ENCODE data around the gene SUOX.
"Not testable (repeated sequence)": the region's sequence is repeated elsewhere in the genome, so short reads cannot be mapped to it uniquely, and the experiment has no call there.

The SUOX gene

DNA sequence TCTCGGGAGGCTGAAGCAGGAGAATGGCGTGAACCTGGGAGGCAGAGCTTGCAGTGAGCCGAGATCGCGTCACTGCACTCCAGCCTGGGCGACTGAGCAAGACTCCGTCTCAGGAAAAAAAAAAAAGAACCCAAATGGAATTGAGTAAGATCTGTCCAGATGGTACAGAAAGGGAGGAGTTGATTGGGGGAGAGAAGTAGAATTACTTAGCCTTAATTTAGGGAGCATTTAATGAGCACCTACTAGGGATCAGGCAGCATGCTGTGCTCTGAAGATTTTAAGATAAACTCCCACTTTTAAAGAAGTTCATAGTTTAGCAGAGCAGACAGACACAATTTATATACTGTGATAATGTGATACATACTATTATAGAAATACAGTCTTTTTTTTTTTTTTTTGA, 18.7 kb upstream of the SUOX start:
- DNase-seq (ENCODE audit: extremely low spot score), result no peak
- ChIA-PET CTCF (no interaction called here), POLR2A (interaction anchor here (1.2 kb wide), 1 partner anchor 19 kb away, joined by 3 read pairs; the partner anchor contains the start of gene SUOX)
- no peak for TF ChIP-seq TARDBP (IDR thresholded peaks at IDR 0.05)
- no peak for TF ChIP-seq ZNF384 (IDR thresholded peaks at IDR 0.05)
- TF ChIP-seq FOXA1 (IDR thresholded peaks at IDR 0.05), result no peak
- no peak for TF ChIP-seq SP1 (IDR thresholded peaks at IDR 0.05)
- TF ChIP-seq SUZ12 (IDR thresholded peaks at IDR 0.05), result no peak
- TF ChIP-seq, protein P1, sequence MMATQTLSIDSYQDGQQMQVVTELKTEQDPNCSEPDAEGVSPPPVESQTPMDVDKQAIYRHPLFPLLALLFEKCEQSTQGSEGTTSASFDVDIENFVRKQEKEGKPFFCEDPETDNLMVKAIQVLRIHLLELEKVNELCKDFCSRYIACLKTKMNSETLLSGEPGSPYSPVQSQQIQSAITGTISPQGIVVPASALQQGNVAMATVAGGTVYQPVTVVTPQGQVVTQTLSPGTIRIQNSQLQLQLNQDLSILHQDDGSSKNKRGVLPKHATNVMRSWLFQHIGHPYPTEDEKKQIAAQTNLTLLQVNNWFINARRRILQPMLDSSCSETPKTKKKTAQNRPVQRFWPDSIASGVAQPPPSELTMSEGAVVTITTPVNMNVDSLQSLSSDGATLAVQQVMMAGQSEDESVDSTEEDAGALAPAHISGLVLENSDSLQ (IDR thresholded peaks at IDR 0.05), result no peak

DNA sequence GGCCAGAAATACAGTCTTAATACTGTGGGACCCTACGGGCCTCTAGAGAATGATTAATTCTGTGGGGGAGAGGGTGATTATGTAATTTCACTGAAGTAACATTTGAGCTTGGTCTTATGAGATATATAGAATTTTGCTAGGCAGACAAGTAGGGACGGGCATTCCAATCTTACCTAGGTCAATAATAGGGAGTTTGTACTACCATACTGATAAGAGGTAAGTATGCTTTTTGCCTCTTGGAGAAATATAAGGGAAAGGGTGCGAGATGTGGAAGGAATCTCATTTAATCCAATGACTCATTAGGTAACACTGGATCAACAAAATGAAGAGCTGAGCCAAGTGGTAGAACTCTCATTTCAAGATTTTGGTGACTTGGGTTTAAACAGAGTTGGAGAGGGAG, 18.0 kb upstream of the SUOX start:
- ChIA-PET POLR2A (interaction anchor here (1.2 kb wide), 1 partner anchor 18 kb away, joined by 3 read pairs; the partner anchor contains the start of gene SUOX), CTCF (no interaction called here)
- no peak for DNase-seq (ENCODE audit: extremely low spot score)
- TF ChIP-seq, protein P1 (IDR thresholded peaks at IDR 0.05), result no peak
- TF ChIP-seq L3MBTL2 (conservative IDR thresholded peaks at IDR 0.05) (no peak), NFRKB (IDR thresholded peaks at IDR 0.05) (no peak), LEF1 (IDR thresholded peaks at IDR 0.05; ENCODE audit: borderline replicate concordance) (no peak), SP1 (IDR thresholded peaks at IDR 0.05) (no peak), FOXA1 (IDR thresholded peaks at IDR 0.05) (no peak), ZNF384 (IDR thresholded peaks at IDR 0.05) (no peak), FOXM1 (IDR thresholded peaks at IDR 0.05; ENCODE audit: borderline replicate concordance) (no peak)

DNA sequence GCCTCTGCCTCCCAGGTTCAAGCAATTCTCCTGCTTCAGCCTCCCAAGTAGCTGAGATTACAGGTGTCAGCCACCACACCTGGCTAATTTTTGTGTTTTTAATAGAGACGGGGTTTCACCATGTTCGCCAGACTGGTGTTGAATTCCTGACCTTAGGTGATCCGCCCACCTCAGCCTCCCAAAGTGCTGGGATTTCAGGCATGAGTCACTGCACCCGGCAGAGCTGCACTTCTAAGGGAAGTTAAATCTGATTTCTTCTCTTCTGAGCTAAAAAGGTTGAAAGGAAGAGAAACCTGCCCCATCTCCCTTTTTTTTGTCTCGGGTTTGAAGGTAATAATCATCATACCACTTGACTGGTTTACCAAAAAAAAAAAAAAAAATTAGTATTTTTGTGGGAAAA, 15.2 kb upstream of the SUOX start:
- POLR2A ChIA-PET, result interaction anchor here (2.0 kb wide), 1 partner anchor 8 kb away, joined by 11 read pairs; the partner anchor contains the start of gene RAB5B
- CTCF ChIA-PET, result interaction anchor here (1.1 kb wide), 1 partner anchor 14 kb away, joined by 4 read pairs; no protein-coding TSS in a partner anchor
- DNase-seq (ENCODE audit: extremely low spot score), result not testable (repeated sequence)

DNA sequence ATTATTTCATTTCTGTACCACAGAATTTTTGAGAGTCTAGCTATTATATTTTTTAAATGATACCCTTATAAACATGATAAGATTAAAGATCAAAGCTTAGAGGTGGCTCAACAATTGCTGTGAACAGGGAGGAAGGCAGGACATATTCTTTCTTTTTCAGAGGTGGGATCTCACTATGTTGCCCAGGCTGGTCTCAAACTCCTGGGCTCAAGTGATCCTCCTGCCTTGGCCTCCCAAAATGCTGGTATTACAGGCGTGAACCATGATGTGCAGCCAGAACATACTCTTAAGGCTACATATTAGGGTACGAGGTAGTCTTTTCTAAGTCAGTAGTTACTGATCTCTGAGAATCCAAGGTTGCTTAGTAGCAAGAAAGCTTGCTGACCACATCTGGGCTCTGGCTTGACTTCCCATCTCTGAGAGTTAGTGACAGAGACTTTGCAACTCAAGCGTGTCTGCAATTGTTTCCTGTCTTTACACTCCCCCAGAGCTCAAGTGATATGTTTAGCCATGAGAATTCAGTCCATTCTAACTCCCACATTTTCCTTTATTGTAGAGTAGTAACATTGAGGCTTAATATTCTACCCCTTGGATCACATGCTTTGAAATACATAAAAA, 14.6 kb upstream of the SUOX start:
- ChIA-PET CTCF (no interaction called here), POLR2A (interaction anchor here (0.9 to 2.0 kb wide), 2 partner anchors 8 to 14 kb away, joined by 3 to 11 read pairs; partner anchors contain the start of gene RAB5B)
- DNase-seq (ENCODE audit: extremely low spot score), result no peak

DNA sequence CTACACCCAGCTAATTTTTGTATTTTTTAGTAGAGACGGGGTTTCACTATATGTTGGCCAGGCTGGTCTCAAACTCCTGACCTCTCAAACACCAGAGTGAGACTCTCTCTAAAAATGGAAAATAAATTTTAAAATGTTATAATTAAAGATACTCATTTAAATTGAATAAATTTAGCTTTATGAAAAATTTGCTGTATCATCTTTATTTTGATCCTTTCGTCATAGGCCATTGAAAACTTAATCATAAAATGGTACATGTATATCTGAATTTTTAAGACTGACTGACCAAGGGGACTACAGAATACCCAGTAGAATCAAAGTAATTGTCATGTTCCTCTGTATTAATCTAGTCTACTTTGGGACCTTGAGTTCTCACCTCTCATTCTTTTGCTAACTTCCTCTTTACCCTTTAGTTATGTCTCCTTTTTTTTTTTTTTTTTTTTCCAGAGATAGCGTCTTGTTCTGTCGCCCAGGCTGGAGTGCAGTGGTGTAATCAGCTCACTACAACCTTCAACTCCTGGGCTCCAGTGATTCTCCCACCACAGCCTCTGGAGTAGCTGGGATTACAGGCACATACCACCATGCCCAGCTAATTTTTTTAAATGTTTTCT, 13.7 kb upstream of the SUOX start:
- CTCF ChIA-PET, result no interaction called here
- TF ChIP-seq SP1 (IDR thresholded peaks at IDR 0.05) (no peak), CTBP1 (IDR thresholded peaks at IDR 0.05; ENCODE audit: borderline replicate concordance) (no peak), ZNF384 (IDR thresholded peaks at IDR 0.05) (no peak), L3MBTL2 (conservative IDR thresholded peaks at IDR 0.05) (no peak), ARNT (IDR thresholded peaks at IDR 0.05) (no peak), TARDBP (IDR thresholded peaks at IDR 0.05) (no peak), SUZ12 (IDR thresholded peaks at IDR 0.05) (no peak), NFRKB (IDR thresholded peaks at IDR 0.05) (no peak), LEF1 (IDR thresholded peaks at IDR 0.05; ENCODE audit: borderline replicate concordance) (no peak), FOXA1 (IDR thresholded peaks at IDR 0.05) (no peak), HDGF (IDR thresholded peaks at IDR 0.05; ENCODE audit: borderline replicate concordance) (no peak), ELF4 (IDR thresholded peaks at IDR 0.05) (no peak), BHLHE40 (IDR thresholded peaks at IDR 0.05; ENCODE audit: borderline replicate concordance) (no peak), FOXK2 (IDR thresholded peaks at IDR 0.05) (no peak), FOXM1 (IDR thresholded peaks at IDR 0.05; ENCODE audit: borderline replicate concordance) (no peak)
- TF ChIP-seq, protein P1 (IDR thresholded peaks at IDR 0.05), result no peak
- no peak for DNase-seq (ENCODE audit: extremely low spot score)
- POLR2A ChIA-PET, result interaction anchor here (2.0 kb wide), 1 partner anchor 9 kb away, joined by 11 read pairs; the partner anchor contains the start of gene RAB5B

More for the DNA sequence above, 14.6 kb upstream of the SUOX start:
- TF ChIP-seq FOXM1 (IDR thresholded peaks at IDR 0.05; ENCODE audit: borderline replicate concordance) (no peak), BHLHE40 (IDR thresholded peaks at IDR 0.05; ENCODE audit: borderline replicate concordance) (no peak), LEF1 (IDR thresholded peaks at IDR 0.05; ENCODE audit: borderline replicate concordance) (no peak)

DNA sequence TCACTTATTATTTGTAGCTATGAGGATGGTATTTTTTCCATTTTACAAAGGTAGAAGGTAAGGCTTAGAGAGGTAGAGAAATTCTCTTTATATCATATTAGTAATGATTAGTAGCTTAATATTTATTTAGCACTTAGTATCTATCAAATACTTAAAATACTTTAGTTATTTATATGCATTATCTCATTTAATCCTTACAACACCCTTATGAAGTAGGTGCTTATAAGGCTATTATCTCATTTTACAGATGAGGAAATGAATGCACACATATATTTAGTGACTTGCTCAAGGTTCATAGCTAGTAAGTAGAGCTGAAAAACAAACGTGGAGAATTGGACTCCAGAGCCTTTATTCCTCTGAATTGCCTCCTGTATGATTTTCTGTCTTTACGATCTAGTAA, 12.2 kb upstream of the SUOX start:
- ChIA-PET POLR2A (interaction anchor here (2.4 to 2.8 kb wide), 2 partner anchors 11 to 12 kb away, joined by 6 to 20 read pairs; partner anchors contain the start of genes RAB5B and SUOX), CTCF (interaction anchor here (2.5 kb wide), 1 partner anchor 11 kb away, joined by 14 read pairs; the partner anchor contains the start of gene SUOX)

More for the DNA sequence above, 12.2 kb upstream of the SUOX start:
- DNase-seq (ENCODE audit: extremely low spot score), result no peak
- TF ChIP-seq FOXK2 (IDR thresholded peaks at IDR 0.05) (no peak), ELF4 (IDR thresholded peaks at IDR 0.05) (no peak), HDGF (IDR thresholded peaks at IDR 0.05; ENCODE audit: borderline replicate concordance) (no peak), FOXM1 (IDR thresholded peaks at IDR 0.05; ENCODE audit: borderline replicate concordance) (no peak), NFRKB (IDR thresholded peaks at IDR 0.05) (no peak), ZNF384 (IDR thresholded peaks at IDR 0.05) (no peak), L3MBTL2 (conservative IDR thresholded peaks at IDR 0.05) (no peak), SP1 (IDR thresholded peaks at IDR 0.05) (no peak)
